Pancreas (tissue), 10 donors: ENCODE measurements around the gene CARMIL3. TPM values are rescaled to one million over a fixed set of nuclear protein-coding genes. Genes with fewer than 3 reads are reported as not detected.

Experiments used
- ATAC-seq, 4 donors: fragments of 200-7000 bp; cut with Tn5 transposase; one replicate each; pipeline versions ENCODE4 v1.8.0 to v1.9.1; 2020; ENCODE audit warnings: mild to moderate bottlenecking in 4 of 4, moderate library complexity in 4 of 4
- DNase-seq, 6 donors: peaks; one replicate each; pipeline ENCODE4 v3.0.0-alpha.2; 2020
- FAIRE-seq: peaks from 2 replicates; lab custom pipeline; 2012; peaks lifted over from hg19 to GRCh38; lab: Jason Lieb, UNC
- H3K27ac ChIP-seq, 4 donors: fragments of 200-600 bp; sonication (generic); 1 replicate in 3 of 4; 2 replicates in 1 of 4; pipeline versions ENCODE4 v1.5.0 to v1.8.0; 2020
- H3K27me3 ChIP-seq, 4 donors: fragments of 200-600 bp; one replicate each; pipeline ENCODE4 v1.8.0; 2021
- H3K36me3 ChIP-seq, 3 donors: fragments of 200-600 bp; sonication (generic) in 1 of 3; one replicate each; pipeline versions ENCODE4 v1.5.0 to v1.8.0; 2020 to 2021
- H3K4me1 ChIP-seq, 3 donors: fragments of 200-600 bp; one replicate each; pipeline ENCODE4 v1.8.0; 2021
- H3K4me3 ChIP-seq, 4 donors: fragments of 200-600 bp; sonication (generic) in 2 of 4; one replicate each; pipeline versions ENCODE4 v1.5.0 to v1.8.0; 2020 to 2021
- H3K9me3 ChIP-seq, 4 donors: fragments of 200-600 bp; one replicate each; pipeline ENCODE4 v1.8.0; 2021
- WGBS, 2 donors: extraction: QIAGEN DNeasy Blood & Tissue Kit; methylation state at CpG; one replicate each; pipeline ENCODE4 v1.1.7; 2013; 5-methylcytosine and 5-hydroxymethylcytosine counted together
- intact Hi-C, 3 donors: fragments of 100-400 bp; cut with DNase I; formaldehyde crosslinking; loops; one replicate each; pipeline versions ENCODE4 v1.11.1 to v1.14.2; 2022
- polyA plus RNA-seq, 2 donors: library from polyadenylated mRNA; stranded (reverse); fragments of 200-250 nt; gene quantifications; one replicate each; pipeline ENCODE4 v1.2.3, GENCODE V29; 2013
- total RNA-seq, 6 donors: library from RNA; stranded (reverse); fragmentation: NEBNext Ultra II Directional in 4 of 6; extraction: Animal tissue kit (Norgen Biotek cat#: 25700) in 4 of 6; gene quantifications; one replicate each; pipeline versions ENCODE4 v1.2.1 to v1.2.4, GENCODE V29; 2021 to 2023
- TF ChIP-seq, protein P1 (sequence below), 4 donors: fragments of 200-600 bp; sonication (generic) in 3 of 4; IDR thresholded peaks; one replicate each; pipeline versions ENCODE4 v1.5.0 to v1.8.0; 2021; ENCODE audit warnings: antibody characterized with exemption in 4 of 4
- donor health status: healthy with polysubstance abuse.
- donor health status: DM: no; HTN: no; CAD: no; lungs with moderate emphysema.
- donor health status: DM: no; HTN: no; CAD: no.
- donor health status: control.
- donor health status: control.
- donor health status: Bipolar disorder and iron deficiency.
- donor health status: DM: yes; HTN: yes; CAD: no.
- donor health status: DM: no; HTN: no; CAD: no.
- donor health status: DM: no; HTN: no; CAD: no.
- donor health status: DM: yes; HTN: yes; CAD: no.

Gene CARMIL3
- total and polyA plus RNA-seq, 8 donors: 0.31 to 4.0 (median 0.79) TPM

DNA sequence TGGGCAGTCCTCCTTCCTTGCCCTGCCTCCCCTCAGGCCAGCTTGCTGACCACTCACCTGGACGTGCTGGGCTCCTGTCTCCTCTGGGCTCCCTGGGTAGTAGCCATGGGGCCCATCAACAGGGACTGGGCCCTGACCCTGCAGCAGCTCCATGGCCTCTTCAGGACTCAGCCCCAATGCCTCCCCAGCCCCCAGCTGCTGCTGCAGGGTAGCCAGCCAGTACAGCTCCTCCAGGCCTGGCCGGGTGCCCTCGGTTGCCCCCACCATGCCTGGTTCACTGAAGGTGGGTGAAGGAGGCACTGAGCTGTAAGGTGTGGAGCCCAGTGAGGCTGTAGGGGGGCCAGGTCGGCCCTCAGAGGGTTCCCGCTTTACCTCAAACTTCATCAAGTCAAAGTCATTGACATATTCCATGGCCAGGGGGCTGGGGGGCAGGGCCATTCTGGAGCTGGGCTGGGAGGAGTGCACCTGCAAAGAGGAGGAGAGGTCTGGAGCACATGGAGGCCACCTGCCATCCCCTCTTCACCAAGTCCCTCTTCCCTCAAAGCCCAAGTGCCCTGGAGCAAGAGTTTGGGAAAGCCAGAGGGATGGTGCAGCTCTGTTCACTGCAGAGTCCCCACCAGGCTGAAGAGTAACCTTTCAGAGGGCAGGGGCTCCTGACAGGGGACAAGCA, 30.7 kb downstream of the CARMIL3 start:
- H3K9me3 ChIP-seq: no peaks in the 10 kb centered on the region
- DNase-seq: peak in 1 of 6 donors; percentile 75
- intact Hi-C loops: no loop called here

DNA sequence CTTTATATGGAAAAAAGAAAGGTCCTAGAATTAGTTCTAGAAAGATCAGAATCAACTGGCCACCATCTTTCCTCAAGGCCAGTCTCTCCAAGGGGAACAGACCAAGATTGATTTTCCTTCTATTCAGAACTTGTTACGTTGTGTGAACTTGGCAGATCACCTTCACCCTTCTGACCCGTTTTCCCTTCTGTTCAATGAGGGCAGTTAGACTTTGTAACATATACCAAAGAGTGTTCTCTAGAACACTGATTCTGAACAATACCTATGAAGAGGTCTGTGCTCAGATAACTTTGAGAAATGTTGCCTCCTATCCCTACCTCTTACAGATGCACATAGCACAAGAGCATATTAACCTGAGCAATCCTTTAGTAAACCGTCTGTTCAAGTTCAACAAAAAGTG, 31.7 kb downstream of the CARMIL3 start:
- 48 to 68% methylated on average over 3 of the region's 3 CpGs for WGBS, 2 donors
- intact Hi-C loops: no loop called here
- DNase-seq (no peak), FAIRE-seq (no peak), ATAC-seq (no peak)
- H3K36me3 ChIP-seq: no peaks in the 10 kb centered on the region
- H3K27me3 ChIP-seq: no peaks in the 10 kb centered on the region
- TF ChIP-seq, protein P1, sequence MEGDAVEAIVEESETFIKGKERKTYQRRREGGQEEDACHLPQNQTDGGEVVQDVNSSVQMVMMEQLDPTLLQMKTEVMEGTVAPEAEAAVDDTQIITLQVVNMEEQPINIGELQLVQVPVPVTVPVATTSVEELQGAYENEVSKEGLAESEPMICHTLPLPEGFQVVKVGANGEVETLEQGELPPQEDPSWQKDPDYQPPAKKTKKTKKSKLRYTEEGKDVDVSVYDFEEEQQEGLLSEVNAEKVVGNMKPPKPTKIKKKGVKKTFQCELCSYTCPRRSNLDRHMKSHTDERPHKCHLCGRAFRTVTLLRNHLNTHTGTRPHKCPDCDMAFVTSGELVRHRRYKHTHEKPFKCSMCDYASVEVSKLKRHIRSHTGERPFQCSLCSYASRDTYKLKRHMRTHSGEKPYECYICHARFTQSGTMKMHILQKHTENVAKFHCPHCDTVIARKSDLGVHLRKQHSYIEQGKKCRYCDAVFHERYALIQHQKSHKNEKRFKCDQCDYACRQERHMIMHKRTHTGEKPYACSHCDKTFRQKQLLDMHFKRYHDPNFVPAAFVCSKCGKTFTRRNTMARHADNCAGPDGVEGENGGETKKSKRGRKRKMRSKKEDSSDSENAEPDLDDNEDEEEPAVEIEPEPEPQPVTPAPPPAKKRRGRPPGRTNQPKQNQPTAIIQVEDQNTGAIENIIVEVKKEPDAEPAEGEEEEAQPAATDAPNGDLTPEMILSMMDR (IDR thresholded peaks at IDR 0.05): no peak
- H3K4me3 ChIP-seq: no peak overlapping the region
- peaks cover 0 to 4% (median 0%) of the 10 kb centered on the region in 3 donors for H3K4me1 ChIP-seq
- H3K27ac ChIP-seq: no peak overlapping the region
- no peaks in the 10 kb centered on the region for H3K9me3 ChIP-seq

More for the DNA sequence above, 30.7 kb downstream of the CARMIL3 start:
- Histone ChIP-seq H3K27me3 (no peaks in the 10 kb centered on the region), H3K4me1 (peaks cover 0 to 4% (median 0%) of the 10 kb centered on the region in 3 donors), H3K36me3 (no peaks in the 10 kb centered on the region), H3K4me3 (no peak overlapping the region), H3K27ac (no peak overlapping the region)
- TF ChIP-seq, protein P1 (IDR thresholded peaks at IDR 0.05): no peak
- no peak for FAIRE-seq
- WGBS, 2 donors: 90 to 97% methylated on average over 5 of the region's 5 CpGs
- ATAC-seq: no peak

DNA sequence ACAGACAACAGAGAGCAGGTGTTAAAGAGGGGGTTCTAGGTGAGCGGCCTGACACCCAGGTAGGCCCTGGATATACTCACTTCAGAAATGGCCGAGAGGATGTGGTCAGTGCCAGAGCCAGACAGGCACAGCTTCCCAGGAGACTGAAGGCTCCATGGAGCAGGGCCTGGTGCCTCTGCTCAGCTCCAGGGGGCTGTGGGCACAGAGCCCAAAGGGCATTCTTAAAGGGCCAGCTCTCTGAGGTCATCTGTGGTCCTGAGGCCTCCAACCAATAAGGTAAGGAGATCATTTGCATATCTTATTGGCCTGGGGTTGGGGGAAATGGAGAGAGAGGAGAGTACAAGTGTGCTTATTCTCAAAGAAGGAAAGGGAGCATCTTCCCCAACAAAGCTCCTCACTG, 32.6 kb downstream of the CARMIL3 start:
- Histone ChIP-seq H3K36me3 (no peaks in the 10 kb centered on the region), H3K27ac (no peak overlapping the region), H3K4me3 (no peak overlapping the region), H3K4me1 (peaks cover 0 to 4% (median 0%) of the 10 kb centered on the region in 3 donors), H3K27me3 (no peaks in the 10 kb centered on the region), H3K9me3 (no peaks in the 10 kb centered on the region)
- intact Hi-C loops: no loop called here
- FAIRE-seq: no peak
- no peak for ATAC-seq
- TF ChIP-seq, protein P1 (IDR thresholded peaks at IDR 0.05): no peak
- WGBS, 2 donors: 94 to 100% methylated on average over 2 of the region's 2 CpGs
- DNase-seq: no peak

DNA sequence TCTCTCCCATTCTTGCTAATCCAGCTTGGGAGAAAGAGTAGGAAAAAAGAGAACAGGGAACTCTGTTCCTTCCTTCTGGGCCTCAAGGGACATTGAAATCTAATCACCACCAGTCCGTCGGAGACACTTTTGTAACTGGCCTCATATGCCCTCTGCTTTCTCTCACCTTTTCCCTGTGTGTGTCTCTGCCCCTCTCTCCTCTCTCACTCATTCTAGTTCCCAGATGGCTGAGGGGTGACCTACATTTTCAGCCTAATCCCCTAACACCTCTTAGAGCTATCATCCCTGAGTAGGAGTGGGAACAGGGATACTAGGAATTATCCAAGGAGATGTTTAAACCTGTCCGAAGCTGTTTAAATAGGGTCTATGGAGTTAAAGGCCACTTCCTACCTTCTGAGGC, 33.4 kb downstream of the CARMIL3 start:
- WGBS, 2 donors: 92 to 93% methylated on average over 3 of the region's 3 CpGs
- Histone ChIP-seq H3K4me1 (peaks cover 0 to 4% (median 0%) of the 10 kb centered on the region in 3 donors), H3K4me3 (no peak overlapping the region), H3K27me3 (no peaks in the 10 kb centered on the region), H3K9me3 (no peaks in the 10 kb centered on the region), H3K36me3 (no peaks in the 10 kb centered on the region), H3K27ac (no peak overlapping the region)
- DNase-seq (no peak), FAIRE-seq (no peak), ATAC-seq (no peak)
- intact Hi-C loops: no loop called here
- TF ChIP-seq, protein P1 (IDR thresholded peaks at IDR 0.05): no peak
